Memory B cell (primary cell): ENCODE data around the gene SFXN5.

ENCODE experiments used
- ATAC-seq: fragments of 150-1000 bp; cut with Tn5 transposase; 2 replicates; pipeline ENCODE4 v1.10.0; 2021; ENCODE audit warnings: low read depth, mild to moderate bottlenecking, moderate library complexity
- DNase-seq, 2 donors: peaks; one replicate each; pipeline ENCODE4 v3.0.0; 2022; ENCODE audit warnings: low spot score in 2 of 2
- H3K27ac Mint-ChIP-seq: one replicate; pipeline ENCODE4 v1.8.0; 2022; ENCODE audit warnings: mild to moderate bottlenecking, moderate library complexity, mixed read lengths
- H3K27me3 Mint-ChIP-seq: one replicate; pipeline ENCODE4 v1.8.0; 2022; ENCODE audit warnings: mixed read lengths
- H3K36me3 Mint-ChIP-seq: one replicate; pipeline ENCODE4 v1.8.0; 2022; ENCODE audit warnings: mild to moderate bottlenecking, mixed read lengths
- H3K4me1 Mint-ChIP-seq: one replicate; pipeline ENCODE4 v1.8.0; 2022; ENCODE audit warnings: mixed read lengths
- H3K4me3 Mint-ChIP-seq: one replicate; pipeline ENCODE4 v1.8.0; 2022; ENCODE audit warnings: mild to moderate bottlenecking, moderate library complexity, mixed read lengths
- H3K9me3 Mint-ChIP-seq: one replicate; pipeline ENCODE4 v1.8.0; 2022; ENCODE audit warnings: mixed read lengths

SFXN5 gene

GRCh38 chr2:72985891-72986683 is 85.4 kb downstream of the SFXN5 start:
- Mint-ChIP-seq H3K9me3 (no peaks in the 10 kb centered on the region), H3K4me3 (no peak overlapping the region), H3K36me3 (peaks cover 2% of the 10 kb centered on the region), H3K27ac (no peak overlapping the region), H3K27me3 (no peaks in the 10 kb centered on the region), H3K4me1 (no peaks in the 10 kb centered on the region)
- ATAC-seq (no peak), DNase-seq (no peak)

GRCh38 chr2:72985136-72985535 is 86.4 kb downstream of the SFXN5 start:
- no peaks in the 10 kb centered on the region for H3K27me3 Mint-ChIP-seq
- H3K27ac Mint-ChIP-seq, result no peak overlapping the region
- peaks cover 2% of the 10 kb centered on the region for H3K36me3 Mint-ChIP-seq
- H3K4me1 Mint-ChIP-seq, result peaks cover 2% of the 10 kb centered on the region
- DNase-seq (no peak), ATAC-seq (no peak)
- no peak overlapping the region for H3K4me3 Mint-ChIP-seq
- no peaks in the 10 kb centered on the region for H3K9me3 Mint-ChIP-seq

GRCh38 chr2:72984172-72984671 is 87.3 kb downstream of the SFXN5 start:
- H3K27ac Mint-ChIP-seq, result no peak overlapping the region
- H3K27me3 Mint-ChIP-seq, result no peaks in the 10 kb centered on the region
- H3K4me3 Mint-ChIP-seq, result no peak overlapping the region
- ATAC-seq (no peak), DNase-seq (no peak)
- H3K36me3 Mint-ChIP-seq, result peaks cover 2% of the 10 kb centered on the region
- no peaks in the 10 kb centered on the region for H3K9me3 Mint-ChIP-seq
- H3K4me1 Mint-ChIP-seq, result peaks cover 5% of the 10 kb centered on the region

GRCh38 chr2:72983500-72984161 is 87.9 kb downstream of the SFXN5 start:
- H3K36me3 Mint-ChIP-seq, result peaks cover 2% of the 10 kb centered on the region

GRCh38 chr2:72982781-72983499 is 88.6 kb downstream of the SFXN5 start:
- ATAC-seq (no peak), DNase-seq (no peak)
- Mint-ChIP-seq H3K9me3 (no peaks in the 10 kb centered on the region), H3K4me3 (no peak overlapping the region), H3K27ac (no peak overlapping the region), H3K4me1 (peaks cover 5% of the 10 kb centered on the region), H3K36me3 (peaks cover 2% of the 10 kb centered on the region), H3K27me3 (no peaks in the 10 kb centered on the region)

More at GRCh38 chr2:72983500-72984161, 87.9 kb downstream of the SFXN5 start:
- no peak for ATAC-seq
- no peaks in the 10 kb centered on the region for H3K9me3 Mint-ChIP-seq
- no peaks in the 10 kb centered on the region for H3K27me3 Mint-ChIP-seq
- DNase-seq, result no peak
- no peak overlapping the region for H3K4me3 Mint-ChIP-seq
- no peak overlapping the region for H3K27ac Mint-ChIP-seq
- H3K4me1 Mint-ChIP-seq, result peaks cover 5% of the 10 kb centered on the region

GRCh38 chr2:72982219-72982618 is 89.3 kb downstream of the SFXN5 start:
- Mint-ChIP-seq H3K27me3 (no peaks in the 10 kb centered on the region), H3K4me1 (peaks cover 5% of the 10 kb centered on the region), H3K36me3 (peaks cover 2% of the 10 kb centered on the region), H3K27ac (no peak overlapping the region), H3K9me3 (no peaks in the 10 kb centered on the region), H3K4me3 (no peak overlapping the region)
- ATAC-seq (no peak), DNase-seq (no peak)

- H3K9me3 Mint-ChIP-seq, result no peaks in the 10 kb centered on the region
- no peak overlapping the region for H3K27ac Mint-ChIP-seq
- H3K36me3 Mint-ChIP-seq, result peaks cover 2% of the 10 kb centered on the region
- H3K4me1 Mint-ChIP-seq, result peaks cover 5% of the 10 kb centered on the region
- H3K27me3 Mint-ChIP-seq, result no peaks in the 10 kb centered on the region
- H3K4me3 Mint-ChIP-seq, result no peak overlapping the region
- no peak for DNase-seq
- no peak for ATAC-seq
These were observed 90.0 kb downstream of the SFXN5 start for GRCh38 chr2:72981536-72981935.

GRCh38 chr2:72980535-72981217 is 90.8 kb downstream of the SFXN5 start:
- H3K27me3 Mint-ChIP-seq, result no peaks in the 10 kb centered on the region
- ATAC-seq (no peak), DNase-seq (no peak)

GRCh38 chr2:72979896-72980295 is 91.6 kb downstream of the SFXN5 start:
- Mint-ChIP-seq H3K36me3 (peaks cover 4% of the 10 kb centered on the region), H3K4me1 (peaks cover 5% of the 10 kb centered on the region), H3K4me3 (no peak overlapping the region), H3K27ac (no peak overlapping the region), H3K9me3 (no peaks in the 10 kb centered on the region), H3K27me3 (peaks cover 2% of the 10 kb centered on the region)
- no peak for DNase-seq
- ATAC-seq, result peak; percentile 89

More at GRCh38 chr2:72980535-72981217, 90.8 kb downstream of the SFXN5 start:
- peaks cover 2% of the 10 kb centered on the region for H3K36me3 Mint-ChIP-seq
- H3K4me3 Mint-ChIP-seq, result no peak overlapping the region
- no peak overlapping the region for H3K27ac Mint-ChIP-seq
- H3K4me1 Mint-ChIP-seq, result peaks cover 5% of the 10 kb centered on the region
- no peaks in the 10 kb centered on the region for H3K9me3 Mint-ChIP-seq

- Mint-ChIP-seq H3K4me1 (peaks cover 2% of the 10 kb centered on the region), H3K4me3 (no peak overlapping the region), H3K36me3 (peaks cover 5% of the 10 kb centered on the region), H3K27ac (no peak overlapping the region), H3K9me3 (no peaks in the 10 kb centered on the region), H3K27me3 (peaks cover 4% of the 10 kb centered on the region)
- DNase-seq, result no peak
- ATAC-seq, result no peak
These were observed 96.5 kb downstream of the SFXN5 start for GRCh38 chr2:72975017-72975416.

GRCh38 chr2:72974436-72974754 is 97.1 kb downstream of the SFXN5 start:
- no peak overlapping the region for H3K27ac Mint-ChIP-seq
- H3K4me1 Mint-ChIP-seq, result no peaks in the 10 kb centered on the region
- ATAC-seq, result no peak
- DNase-seq, result no peak
- peaks cover 5% of the 10 kb centered on the region for H3K36me3 Mint-ChIP-seq
- H3K4me3 Mint-ChIP-seq, result no peak overlapping the region
- H3K9me3 Mint-ChIP-seq, result no peaks in the 10 kb centered on the region
- peaks cover 4% of the 10 kb centered on the region for H3K27me3 Mint-ChIP-seq

- Mint-ChIP-seq H3K4me1 (no peaks in the 10 kb centered on the region), H3K9me3 (no peaks in the 10 kb centered on the region), H3K36me3 (peaks cover 5% of the 10 kb centered on the region), H3K4me3 (no peak overlapping the region), H3K27me3 (peaks cover 4% of the 10 kb centered on the region), H3K27ac (no peak overlapping the region)
- ATAC-seq, result peak; percentile 62
- DNase-seq, result peak; percentile 21
These were observed 97.7 kb downstream of the SFXN5 start for GRCh38 chr2:72973566-72974435.

GRCh38 chr2:72973137-72973535 is 98.4 kb downstream of the SFXN5 start:
- no peak overlapping the region for H3K27ac Mint-ChIP-seq

More at GRCh38 chr2:72973137-72973535, 98.4 kb downstream of the SFXN5 start:
- Mint-ChIP-seq H3K27me3 (peaks cover 4% of the 10 kb centered on the region), H3K9me3 (no peaks in the 10 kb centered on the region), H3K36me3 (peaks cover 5% of the 10 kb centered on the region), H3K4me1 (no peaks in the 10 kb centered on the region), H3K4me3 (no peak overlapping the region)
- ATAC-seq (no peak), DNase-seq (no peak)
